Measurements from ENCODE around the gene NKAIN2.

NKAIN2 gene

DNA sequence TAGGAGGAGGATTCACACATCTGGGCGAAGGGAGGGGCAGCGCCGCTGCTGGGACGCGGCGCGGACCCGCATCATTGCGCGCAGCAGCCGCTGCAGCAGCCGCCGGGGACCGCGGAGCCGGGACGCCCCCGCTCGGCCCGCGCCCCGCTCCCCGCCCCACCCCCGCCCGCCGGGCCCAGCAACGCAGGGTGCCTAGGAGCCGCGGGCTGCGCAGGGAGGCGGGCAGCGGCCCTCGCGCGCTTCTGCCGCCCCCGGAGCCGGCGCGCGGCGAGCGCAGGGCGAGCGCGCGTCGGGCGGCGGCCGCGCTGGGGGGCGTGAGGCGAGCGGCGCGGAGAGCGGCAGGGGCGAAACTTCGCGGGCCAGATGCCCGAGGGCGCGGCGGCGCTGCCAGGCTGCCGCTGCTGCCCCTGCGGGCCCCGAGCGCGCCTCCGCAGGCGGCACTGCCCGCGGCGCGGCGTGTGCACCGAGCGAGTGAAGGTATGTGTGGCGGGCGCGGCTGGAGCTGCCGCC lies at the start of gene NKAIN2:
Gene NKAIN2 (plus strand): TSS at position 362 of the 510 bp plus-strand sequence.
- peak; percentile 52 for DNase-seq

DNA sequence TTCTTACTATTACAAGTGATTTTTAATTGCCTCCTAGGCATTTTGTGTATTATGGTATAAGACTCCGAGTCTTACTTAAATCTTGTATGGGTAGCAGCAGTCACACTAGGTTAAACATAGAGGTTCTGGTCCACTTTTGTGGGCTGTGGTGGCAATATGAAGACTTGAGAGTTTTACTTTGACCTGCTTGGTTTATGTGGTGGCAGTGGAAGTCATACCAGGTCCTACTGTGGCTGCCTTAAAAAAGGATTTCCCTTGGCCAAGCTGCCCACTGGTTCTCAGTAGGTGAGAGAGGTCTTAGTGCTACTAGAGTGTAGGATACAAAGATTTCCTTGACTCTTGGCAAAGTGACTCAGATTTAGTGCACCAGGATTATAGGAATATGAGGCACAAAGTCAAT lies 44.2 kb upstream of the NKAIN2 start:
- no peak for DNase-seq

DNA sequence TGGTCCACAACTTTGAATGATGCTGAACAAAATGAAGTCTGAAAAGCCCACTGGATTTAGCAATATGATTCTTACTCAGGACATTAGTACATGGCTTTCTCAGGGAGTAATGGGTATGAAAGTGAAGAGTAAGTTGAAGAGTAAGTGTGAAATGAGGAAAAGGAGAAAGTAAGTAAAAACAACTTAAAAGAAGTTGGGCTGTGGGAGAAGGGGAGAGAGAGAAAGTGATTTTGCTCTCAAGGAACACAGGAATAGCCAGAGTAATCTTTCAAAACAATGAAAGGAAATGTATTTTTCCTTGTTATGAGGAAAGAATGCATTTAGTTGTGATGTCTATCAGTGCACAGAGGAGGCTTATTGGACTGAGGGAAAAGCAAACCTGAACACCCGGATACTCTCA lies 39.8 kb upstream of the NKAIN2 start:
- DNase-seq, result no peak

GRCh38 chr6:123764722-123765121 lies 38.9 kb upstream of the NKAIN2 start:
- DNase-seq, result no peak

DNA sequence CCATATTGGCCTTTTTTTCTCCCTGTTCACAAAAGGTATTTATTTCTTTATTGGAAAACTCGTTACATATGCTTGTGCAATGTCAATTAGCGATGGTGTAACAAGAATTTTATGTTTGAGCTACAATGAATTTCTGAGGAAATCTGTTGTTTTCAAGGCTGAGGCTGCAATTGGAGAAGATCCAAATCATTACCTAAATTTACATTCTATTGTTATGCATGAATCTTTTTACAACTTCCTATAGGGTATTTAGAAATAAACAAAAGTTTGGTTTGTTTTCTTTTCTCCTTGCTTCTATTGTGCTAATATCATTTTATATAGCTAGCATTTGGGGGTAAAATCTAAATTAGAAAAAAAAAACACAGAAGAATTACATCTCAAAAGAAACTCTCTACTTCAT lies 34.7 kb upstream of the NKAIN2 start:
- no peak for DNase-seq

DNA sequence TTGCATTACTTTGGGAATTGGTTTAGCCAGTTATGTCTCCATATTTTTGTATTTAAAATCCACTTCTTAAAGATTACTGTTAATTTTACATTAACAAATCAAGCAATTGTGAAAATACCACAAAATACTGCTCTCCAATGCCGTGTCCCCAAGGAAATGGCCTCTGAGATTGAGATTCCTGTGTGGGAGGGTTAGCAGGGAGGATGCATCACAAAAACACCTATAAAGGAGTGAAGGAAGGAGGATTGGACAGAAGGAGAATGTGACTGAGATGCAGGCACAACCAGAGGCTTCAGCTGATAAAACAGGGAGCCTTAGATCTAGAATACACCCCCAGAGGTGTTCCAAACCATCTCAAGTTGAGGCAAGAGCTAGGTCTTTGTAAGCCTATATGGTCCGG lies 34.2 kb upstream of the NKAIN2 start:
- no peak for DNase-seq

DNA sequence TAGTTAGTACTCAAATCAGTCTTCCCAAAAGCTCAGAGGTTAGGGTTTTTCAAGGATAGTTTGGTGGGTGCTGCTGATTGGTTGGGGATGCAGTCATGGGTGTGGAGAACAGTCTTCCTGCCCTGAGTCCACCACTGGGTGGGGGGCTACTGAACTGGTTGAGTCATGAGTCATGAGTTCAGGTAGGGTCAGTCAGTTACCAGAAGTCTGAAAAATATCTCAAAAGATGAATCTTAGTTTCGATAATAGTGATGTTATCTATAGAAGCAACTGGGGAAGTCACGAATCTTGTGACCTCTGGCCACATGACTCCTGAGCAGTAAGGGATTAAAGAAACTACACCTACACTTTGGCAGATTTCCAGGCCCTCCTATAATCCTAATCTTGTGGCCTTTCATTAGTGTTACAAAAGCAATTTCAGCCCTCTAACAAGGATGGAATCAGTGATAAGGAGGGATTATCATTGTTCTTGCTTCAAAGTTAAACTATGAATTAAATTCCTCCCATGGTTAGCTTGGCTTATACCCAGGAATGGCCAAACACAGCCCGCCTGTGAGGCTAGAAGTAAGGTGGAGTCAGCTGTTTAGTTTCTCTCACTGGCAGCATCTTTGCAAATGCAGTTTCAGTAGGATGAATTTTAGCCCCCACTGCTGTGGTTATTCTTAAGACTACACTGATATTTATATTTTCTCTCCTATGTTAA lies 33.3 kb upstream of the NKAIN2 start:
- DNase-seq, result no peak

DNA sequence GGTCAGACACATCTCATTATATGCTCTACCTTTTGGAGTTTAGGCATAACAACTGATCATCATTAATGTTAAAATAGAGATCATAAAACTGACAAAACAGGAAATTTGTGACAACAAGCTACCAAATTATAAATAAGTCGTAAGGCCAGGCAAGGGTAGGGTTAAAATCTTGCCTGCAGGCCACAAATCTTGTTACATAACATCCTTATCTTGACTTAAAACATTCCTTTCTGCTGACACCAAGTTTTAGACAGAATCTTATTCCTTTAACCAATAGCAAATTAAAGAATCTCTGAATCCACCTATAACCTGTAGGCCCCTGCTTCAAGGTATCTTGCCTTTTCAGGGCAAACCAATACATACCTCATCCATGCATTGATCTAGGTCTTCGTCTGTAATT lies 32.5 kb upstream of the NKAIN2 start:
- no peak for DNase-seq

DNA sequence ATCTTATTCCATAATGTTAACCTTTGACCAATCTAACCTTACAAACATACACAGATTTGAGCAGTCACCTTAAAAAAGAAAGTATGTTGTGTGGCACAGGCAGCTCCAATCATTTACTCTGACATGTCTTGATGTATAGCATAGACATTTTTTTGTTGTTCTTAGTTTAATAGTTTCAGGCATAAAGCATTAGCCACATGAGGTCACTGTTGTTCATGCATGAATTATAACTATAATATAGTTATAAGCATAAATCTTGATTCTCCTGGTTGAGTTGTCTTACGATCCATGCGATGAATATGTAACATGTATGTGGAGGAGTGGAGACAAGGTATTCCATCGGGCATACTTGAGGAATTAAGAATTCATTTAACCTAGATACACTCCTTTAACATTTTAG lies 26.1 kb upstream of the NKAIN2 start:
- no peak for DNase-seq

GRCh38 chr6:123780021-123780420 lies 23.6 kb upstream of the NKAIN2 start:
- no peak for DNase-seq

DNA sequence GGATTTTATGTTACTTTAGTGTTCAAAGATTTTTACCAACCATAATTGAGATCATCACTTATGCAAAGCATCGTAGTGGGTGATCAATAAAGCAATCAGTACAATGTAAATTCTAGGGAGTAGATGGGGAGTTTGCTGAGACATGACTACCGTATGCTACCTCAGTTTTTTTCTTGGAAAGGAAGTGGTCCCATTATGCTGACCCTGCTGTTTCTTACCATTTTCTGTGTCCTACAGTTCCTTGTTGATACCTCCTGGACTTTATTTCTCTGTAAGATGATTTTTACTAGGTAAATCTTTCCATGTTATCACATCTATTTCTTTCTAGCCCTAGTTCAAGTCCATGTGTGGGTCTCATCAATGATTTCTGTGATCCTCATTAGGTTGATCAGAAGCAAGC lies 19.3 kb upstream of the NKAIN2 start:
- DNase-seq, result no peak

DNA sequence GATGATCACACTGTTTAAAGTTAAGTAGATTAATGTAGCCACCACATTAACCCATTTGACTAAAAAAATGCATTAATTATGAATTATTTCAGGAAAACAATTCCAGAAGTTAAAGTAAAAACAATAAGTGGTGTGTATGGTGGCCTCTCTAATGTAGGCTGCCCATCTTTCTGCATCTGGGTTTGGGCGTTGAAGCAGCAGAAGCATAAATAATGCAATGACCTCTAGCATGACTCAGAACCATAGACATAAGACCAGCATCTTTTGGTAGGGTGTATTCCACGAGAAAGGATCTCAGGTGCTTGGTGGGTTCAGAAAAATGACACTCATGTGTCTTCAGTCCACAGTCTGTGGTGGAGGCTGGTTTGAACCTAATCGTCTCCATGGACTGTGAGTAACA lies 18.6 kb upstream of the NKAIN2 start:
- DNase-seq, result no peak

DNA sequence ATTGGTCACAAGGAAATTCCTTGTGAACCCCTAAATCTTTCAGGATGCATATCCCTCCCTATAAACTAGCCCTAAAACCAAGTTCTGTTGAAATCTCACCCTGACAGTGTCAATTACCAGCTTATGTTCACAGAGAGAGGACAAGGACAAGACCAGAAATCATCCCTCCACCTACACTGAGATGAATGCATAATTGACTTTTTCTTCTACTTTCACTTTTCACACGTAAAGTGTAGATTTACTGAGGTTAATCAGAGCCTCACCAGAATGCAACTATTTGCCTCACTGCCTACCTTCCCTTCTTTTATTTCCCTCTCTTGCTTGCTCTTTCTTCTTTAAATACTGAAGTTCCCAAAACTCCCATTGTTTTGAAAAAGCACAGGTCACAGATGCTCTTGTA lies 15.3 kb upstream of the NKAIN2 start:
- no peak for DNase-seq

DNA sequence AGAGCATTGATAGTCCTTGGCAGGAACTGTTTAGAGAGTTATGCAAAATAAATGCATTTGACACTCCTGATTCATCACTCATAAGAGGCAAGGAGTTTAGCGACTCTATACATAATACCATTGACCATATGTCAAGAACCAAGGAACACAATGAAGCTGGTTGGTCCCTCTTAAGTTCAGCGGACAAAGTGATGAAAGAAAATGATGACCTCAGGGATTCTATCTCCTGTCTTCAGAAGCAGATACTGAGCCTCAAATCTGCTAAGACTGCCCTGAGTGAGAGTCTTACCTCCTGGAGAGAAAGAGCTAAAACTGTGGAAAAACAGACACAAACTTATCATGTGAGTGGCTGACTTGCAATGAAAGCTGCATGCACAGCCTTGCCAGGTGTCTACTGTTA lies 9.5 kb upstream of the NKAIN2 start:
- no peak for DNase-seq

DNA sequence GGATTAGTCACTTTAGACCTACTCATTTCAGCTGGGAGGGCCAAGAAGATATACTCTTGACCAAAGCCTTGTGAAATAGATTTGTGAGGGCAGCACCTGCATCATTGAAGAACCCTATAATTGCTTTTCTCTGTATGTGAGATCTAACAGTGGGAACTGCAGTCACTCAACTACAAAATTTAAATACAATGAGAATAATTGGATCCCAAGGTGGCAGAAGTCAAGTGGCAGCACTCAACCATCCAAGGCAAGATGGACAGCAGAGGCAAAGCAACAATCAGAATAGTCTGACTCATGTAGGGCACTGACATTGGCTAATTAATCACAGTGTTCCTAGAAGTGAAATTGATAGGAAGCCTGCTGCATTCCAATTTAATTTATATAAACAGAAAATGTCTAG lies 8.9 kb upstream of the NKAIN2 start:
- no peak for DNase-seq

DNA sequence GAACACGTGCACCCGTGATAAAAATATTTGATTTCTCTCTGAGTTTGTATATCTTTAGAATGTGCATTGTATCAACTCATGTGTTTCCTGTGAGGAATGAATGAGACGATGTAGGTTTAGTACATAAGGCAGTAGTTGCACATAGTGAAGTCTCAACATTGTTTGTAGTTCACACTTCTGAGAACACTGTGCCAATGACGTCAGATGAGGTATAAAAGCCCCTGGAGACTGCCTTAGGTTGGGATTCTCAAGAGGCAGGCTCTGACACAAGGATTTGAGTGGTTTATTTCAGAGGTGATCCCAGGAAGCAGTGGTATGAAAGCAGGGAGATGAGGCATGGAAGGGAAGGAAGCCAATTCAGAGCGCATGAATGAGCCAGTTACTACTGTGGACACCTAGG lies 2.6 kb upstream of the NKAIN2 start:
- DNase-seq, result no peak

DNA sequence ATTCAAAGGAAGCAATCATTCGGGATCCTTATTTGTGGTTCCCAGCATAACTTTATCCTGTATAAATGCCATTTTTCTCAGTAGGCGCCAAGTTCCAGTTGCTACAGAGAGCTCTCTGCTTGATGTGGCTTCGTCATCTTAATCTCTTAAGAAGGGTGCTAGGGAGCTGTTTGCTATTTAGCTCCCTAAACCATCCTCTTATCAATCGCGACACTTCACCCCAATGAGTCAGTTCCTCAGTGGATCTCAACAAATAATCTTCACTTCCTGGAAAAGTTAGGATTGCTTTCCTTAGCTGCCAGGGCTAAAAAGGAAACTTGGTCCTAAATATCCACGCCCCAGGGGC lies 1.3 kb upstream of the NKAIN2 start:
- DNase-seq, result no peak

- peak; percentile 87 for DNase-seq
Measured at GRCh38 chr6:123802697-123803503, 765 bp upstream of the NKAIN2 start.

DNA sequence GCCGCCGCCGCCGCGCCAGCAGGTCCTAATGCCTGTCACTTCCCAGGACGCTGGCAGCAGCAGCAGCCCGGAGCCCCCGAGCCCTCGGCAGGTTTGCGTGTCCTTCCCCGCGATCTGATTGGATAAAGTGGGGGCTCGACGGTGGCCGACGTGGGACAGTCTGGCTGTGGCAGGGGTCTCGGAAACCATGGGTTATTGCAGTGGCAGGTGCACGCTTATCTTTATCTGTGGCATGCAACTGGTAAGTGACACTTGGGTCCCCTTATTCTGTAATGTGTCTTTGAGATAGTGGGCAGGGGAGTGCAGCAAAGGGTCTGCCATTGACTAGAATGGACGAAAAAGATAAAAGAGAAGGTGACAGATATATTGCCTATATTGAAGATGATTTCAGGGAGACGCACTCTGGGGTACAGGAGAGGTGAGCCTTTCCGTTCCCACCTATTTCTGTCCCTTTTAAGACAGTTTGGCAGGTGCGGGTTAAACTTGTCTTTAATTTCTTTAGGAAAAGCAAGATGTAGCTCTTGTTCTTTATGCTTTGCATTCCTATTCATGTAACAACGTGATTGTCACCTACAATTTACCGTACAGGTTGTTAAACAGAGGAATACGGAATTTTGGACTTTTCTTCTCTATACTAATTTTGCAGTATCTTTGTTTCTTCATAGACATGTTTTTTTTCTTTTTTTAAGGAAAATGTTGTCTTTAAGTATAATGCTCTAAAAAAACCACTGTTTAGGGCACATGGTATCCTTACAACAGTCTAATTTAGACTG lies 535 bp downstream of the NKAIN2 start:
- DNase-seq, result no peak

- no peak for DNase-seq
Measured at GRCh38 chr6:123804787-123805540, 1.3 kb downstream of the NKAIN2 start.

GRCh38 chr6:123805921-123806320 lies 2.3 kb downstream of the NKAIN2 start:
- no peak for DNase-seq

DNA sequence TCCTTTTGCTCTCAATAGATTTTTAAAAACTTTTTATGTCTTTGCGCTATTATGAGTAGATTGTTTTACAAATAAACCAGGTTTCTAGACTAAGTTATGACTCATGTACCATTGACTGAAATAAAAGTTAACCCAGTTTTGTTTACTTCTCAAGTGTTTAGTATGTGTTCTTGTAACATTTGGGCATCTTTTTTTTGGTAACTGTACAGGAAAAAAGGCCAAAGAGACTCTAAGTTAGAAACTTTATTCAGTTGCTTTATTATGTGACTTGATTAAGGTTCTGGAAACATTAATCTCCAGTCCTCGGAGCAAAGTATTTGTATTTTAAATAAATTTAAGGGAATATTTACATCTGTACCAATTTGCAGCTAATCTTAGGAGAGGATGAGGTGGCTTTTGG lies 2.9 kb downstream of the NKAIN2 start:
- no peak for DNase-seq

GRCh38 chr6:123808556-123808955 lies 4.9 kb downstream of the NKAIN2 start:
- no peak for DNase-seq
